Measurements from ENCODE around the gene GFRA4.

The GFRA4 gene

GRCh38 chr20:3670945-3671344, 7.7 kb upstream of the GFRA4 start:
- peaks cover 16% of the 10 kb centered on the region for H3K36me3 ChIP-seq (ENCODE audit: control insufficient read depth, insufficient read depth, low read length, severe bottlenecking)
- H3K4me3 ChIP-seq (ENCODE audit: low read length) = no peak overlapping the region
- H3K27me3 ChIP-seq (replicated peaks; ENCODE audit: control insufficient read depth, insufficient read depth, low read length) = no peaks in the 10 kb centered on the region
- no peaks in the 10 kb centered on the region for H3K4me1 ChIP-seq (ENCODE audit: control insufficient read depth, insufficient read depth, low read length)
- DNase-seq (ENCODE audit: low read depth) = no peak
- no peaks in the 10 kb centered on the region for H3K9me3 ChIP-seq (ENCODE audit: control insufficient read depth, low read length)
- no peak overlapping the region for H3K9ac ChIP-seq (ENCODE audit: low read length)

GRCh38 chr20:3670511-3670910, 7.3 kb upstream of the GFRA4 start:
- Histone ChIP-seq H3K9me3 (ENCODE audit: control insufficient read depth, low read length) (no peaks in the 10 kb centered on the region), H3K9ac (ENCODE audit: low read length) (no peak overlapping the region), H3K27me3 (replicated peaks; ENCODE audit: control insufficient read depth, insufficient read depth, low read length) (no peaks in the 10 kb centered on the region), H3K36me3 (ENCODE audit: control insufficient read depth, insufficient read depth, low read length, severe bottlenecking) (peaks cover 16% of the 10 kb centered on the region), H3K4me1 (ENCODE audit: control insufficient read depth, insufficient read depth, low read length) (no peaks in the 10 kb centered on the region), H3K4me3 (ENCODE audit: low read length) (no peak overlapping the region)
- peak; percentile 31 for DNase-seq (ENCODE audit: low read depth)

DNA sequence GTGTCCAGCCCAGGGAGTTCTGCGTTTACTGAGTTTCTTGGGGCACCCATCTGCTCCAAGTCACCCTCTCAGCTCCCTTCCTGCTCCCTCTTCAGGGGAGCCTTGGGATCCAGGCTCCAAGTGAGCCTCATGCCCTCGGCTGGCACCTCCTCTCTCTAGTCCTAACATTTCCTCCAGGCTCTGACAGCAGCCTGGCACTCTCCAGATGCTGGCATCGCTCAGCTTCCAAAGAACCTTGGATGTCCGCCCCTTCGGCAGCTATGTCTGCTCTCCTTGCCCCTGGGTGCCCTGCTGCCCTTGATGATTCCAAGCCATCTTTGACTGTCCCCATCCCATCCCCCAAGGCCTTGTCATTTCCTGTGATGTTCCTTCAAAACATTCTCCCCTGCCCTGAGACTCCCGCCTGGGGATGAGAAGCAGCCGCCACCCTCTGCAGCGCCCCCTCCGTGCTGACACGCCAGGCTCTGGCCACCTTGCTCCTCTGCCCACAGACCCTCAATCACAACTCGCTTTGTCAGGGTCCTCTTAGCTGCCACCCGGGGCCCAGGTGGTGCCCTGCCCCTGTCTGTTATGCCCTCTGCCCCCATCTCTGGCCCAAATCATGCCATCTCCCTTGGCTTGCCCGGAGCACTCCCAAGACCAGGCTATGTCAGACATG, 6.6 kb upstream of the GFRA4 start:
- Histone ChIP-seq H3K4me3 (ENCODE audit: low read length) (no peak overlapping the region), H3K9ac (ENCODE audit: low read length) (no peak overlapping the region), H3K9me3 (ENCODE audit: control insufficient read depth, low read length) (no peaks in the 10 kb centered on the region), H3K36me3 (ENCODE audit: control insufficient read depth, insufficient read depth, low read length, severe bottlenecking) (peaks cover 16% of the 10 kb centered on the region), H3K4me1 (ENCODE audit: control insufficient read depth, insufficient read depth, low read length) (no peaks in the 10 kb centered on the region), H3K27me3 (replicated peaks; ENCODE audit: control insufficient read depth, insufficient read depth, low read length) (no peaks in the 10 kb centered on the region)
- no peak for DNase-seq (ENCODE audit: low read depth)

DNA sequence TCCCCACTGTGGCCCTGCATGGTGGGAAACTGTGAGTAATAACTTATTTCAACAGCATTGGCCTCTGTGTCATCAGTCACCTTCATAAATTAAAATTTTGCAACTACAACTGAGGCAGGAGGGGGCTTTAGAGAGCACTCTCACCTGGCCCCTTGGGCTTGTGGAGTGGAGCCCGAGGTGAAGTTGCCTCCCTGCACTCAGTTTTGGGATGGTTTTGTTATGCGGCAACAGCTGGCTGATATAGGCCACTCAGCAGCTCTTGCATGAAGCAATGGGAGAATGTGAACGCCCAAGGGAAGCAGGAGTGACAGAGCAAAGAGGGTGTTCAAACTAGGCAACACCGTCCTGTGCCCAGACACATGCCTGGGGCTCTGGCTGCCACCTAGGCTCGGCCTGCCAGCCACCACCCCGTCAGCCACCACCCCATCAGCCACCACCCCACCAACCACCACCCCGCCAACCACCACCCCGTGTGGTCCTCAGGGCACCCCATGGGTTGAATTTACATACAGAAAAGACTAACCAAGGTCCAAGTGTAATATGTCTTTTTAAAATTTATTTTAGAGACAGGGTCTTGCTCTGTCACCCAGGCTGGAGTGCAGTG, 4.3 kb upstream of the GFRA4 start:
- Histone ChIP-seq H3K4me3 (ENCODE audit: low read length) (no peak overlapping the region), H3K9me3 (ENCODE audit: control insufficient read depth, low read length) (no peaks in the 10 kb centered on the region), H3K4me1 (ENCODE audit: control insufficient read depth, insufficient read depth, low read length) (no peaks in the 10 kb centered on the region), H3K27me3 (replicated peaks; ENCODE audit: control insufficient read depth, insufficient read depth, low read length) (peaks cover 4% of the 10 kb centered on the region), H3K36me3 (ENCODE audit: control insufficient read depth, insufficient read depth, low read length, severe bottlenecking) (peaks cover 12% of the 10 kb centered on the region), H3K9ac (ENCODE audit: low read length) (no peak overlapping the region)
- DNase-seq (ENCODE audit: low read depth) = no peak

- Histone ChIP-seq H3K4me1 (ENCODE audit: control insufficient read depth, insufficient read depth, low read length) (no peaks in the 10 kb centered on the region), H3K27me3 (replicated peaks; ENCODE audit: control insufficient read depth, insufficient read depth, low read length) (peaks cover 31% of the 10 kb centered on the region), H3K9me3 (ENCODE audit: control insufficient read depth, low read length) (no peaks in the 10 kb centered on the region), H3K36me3 (ENCODE audit: control insufficient read depth, insufficient read depth, low read length, severe bottlenecking) (no peaks in the 10 kb centered on the region), H3K4me3 (ENCODE audit: low read length) (no peak overlapping the region), H3K9ac (ENCODE audit: low read length) (no peak overlapping the region)
- DNase-seq (ENCODE audit: low read depth) = no peak
These were observed 659 bp upstream of the GFRA4 start for GRCh38 chr20:3663858-3664257.

GRCh38 chr20:3661814-3662665, 1.2 kb downstream of the GFRA4 start:
- Histone ChIP-seq H3K9ac (ENCODE audit: low read length) (no peak overlapping the region), H3K4me1 (ENCODE audit: control insufficient read depth, insufficient read depth, low read length) (no peaks in the 10 kb centered on the region), H3K9me3 (ENCODE audit: control insufficient read depth, low read length) (no peaks in the 10 kb centered on the region), H3K27me3 (replicated peaks; ENCODE audit: control insufficient read depth, insufficient read depth, low read length) (peaks cover 48% of the 10 kb centered on the region), H3K4me3 (ENCODE audit: low read length) (no peak overlapping the region), H3K36me3 (ENCODE audit: control insufficient read depth, insufficient read depth, low read length, severe bottlenecking) (no peaks in the 10 kb centered on the region)
- DNase-seq (ENCODE audit: low read depth) = no peak

DNA sequence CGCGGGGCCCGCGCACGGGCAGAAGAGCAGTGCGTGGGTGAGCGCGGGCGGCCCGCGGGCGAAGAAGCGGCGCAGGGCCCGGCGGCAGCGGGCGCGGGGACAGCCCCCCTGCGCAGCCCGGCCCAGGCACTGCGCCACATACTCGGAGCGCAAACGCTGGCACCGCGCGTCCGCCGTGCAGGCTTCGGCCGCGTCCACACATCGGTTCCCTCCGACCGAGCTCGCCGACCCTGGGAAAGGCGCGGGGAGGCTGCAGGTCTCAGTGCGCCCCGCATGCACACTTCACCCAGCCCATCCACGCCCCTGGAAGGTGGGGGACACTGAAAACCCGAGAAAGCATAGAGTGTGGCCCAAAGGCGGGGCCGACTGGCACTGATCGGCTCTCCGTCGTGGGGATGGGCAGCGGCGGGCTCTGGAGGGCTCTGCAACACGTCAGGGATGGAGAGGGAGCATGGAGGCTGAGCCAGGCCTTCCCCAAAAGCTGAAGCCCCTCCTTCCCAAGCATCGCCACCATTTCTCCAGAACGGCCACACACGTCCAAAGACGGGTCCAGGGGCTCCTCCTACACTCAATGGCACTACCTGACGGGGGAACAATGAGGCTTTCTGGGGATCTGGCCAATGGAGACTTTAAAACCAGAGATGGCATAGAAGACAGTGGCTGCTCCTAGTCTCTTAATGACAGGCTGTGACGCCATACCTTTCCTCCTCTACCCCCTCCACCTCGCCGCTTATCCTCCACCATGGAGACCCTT, 2.0 kb downstream of the GFRA4 start:
- Histone ChIP-seq H3K9ac (ENCODE audit: low read length) (no peak overlapping the region), H3K36me3 (ENCODE audit: control insufficient read depth, insufficient read depth, low read length, severe bottlenecking) (no peaks in the 10 kb centered on the region), H3K4me1 (ENCODE audit: control insufficient read depth, insufficient read depth, low read length) (no peaks in the 10 kb centered on the region), H3K27me3 (replicated peaks; ENCODE audit: control insufficient read depth, insufficient read depth, low read length) (peaks cover 48% of the 10 kb centered on the region), H3K9me3 (ENCODE audit: control insufficient read depth, low read length) (no peaks in the 10 kb centered on the region), H3K4me3 (ENCODE audit: low read length) (no peak overlapping the region)
- peak; percentile 14 for DNase-seq (ENCODE audit: low read depth)

DNA sequence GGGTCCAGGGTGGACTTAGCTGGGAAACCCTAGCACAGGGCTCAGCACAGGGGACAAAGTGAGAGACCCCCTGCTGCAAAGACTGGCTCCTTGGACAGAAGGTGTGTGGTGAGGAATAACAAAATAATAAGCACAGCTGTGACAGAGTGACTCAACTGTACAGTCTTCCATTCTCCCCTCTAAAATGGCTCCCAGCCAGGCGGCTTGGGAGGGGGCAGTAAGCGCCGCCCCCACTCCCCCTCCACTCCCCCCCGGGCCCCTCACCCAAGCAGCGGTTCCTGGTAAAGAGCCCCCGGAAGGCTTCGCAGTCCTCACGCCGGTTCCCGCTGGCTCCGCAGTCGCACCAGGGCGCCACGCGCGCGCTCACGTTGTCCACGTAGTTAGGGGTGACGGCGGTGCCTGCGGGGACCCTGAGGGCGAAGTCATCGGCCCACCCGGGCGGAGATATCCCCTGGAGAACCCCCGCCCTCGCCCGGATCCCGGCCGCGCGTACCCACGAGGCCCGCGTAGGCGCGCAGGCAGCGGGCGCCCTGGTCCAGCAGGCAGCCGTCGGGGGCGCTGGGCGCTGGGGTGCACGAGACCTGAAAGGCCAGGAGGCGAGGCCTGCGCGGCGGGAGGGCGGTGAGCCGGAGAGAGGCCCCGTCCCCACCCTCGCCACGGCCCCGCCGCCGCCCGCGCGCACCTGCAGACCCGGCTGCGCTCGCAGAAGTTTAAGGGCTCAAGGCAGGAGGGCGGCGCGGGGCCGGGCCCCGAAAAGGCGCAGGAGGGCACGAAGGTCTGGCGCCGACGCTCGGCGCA, 2.7 kb downstream of the GFRA4 start:
- Histone ChIP-seq H3K4me3 (ENCODE audit: low read length) (no peak overlapping the region), H3K9ac (ENCODE audit: low read length) (no peak overlapping the region), H3K36me3 (ENCODE audit: control insufficient read depth, insufficient read depth, low read length, severe bottlenecking) (no peaks in the 10 kb centered on the region), H3K9me3 (ENCODE audit: control insufficient read depth, low read length) (no peaks in the 10 kb centered on the region), H3K27me3 (replicated peaks; ENCODE audit: control insufficient read depth, insufficient read depth, low read length) (peaks cover 49% of the 10 kb centered on the region), H3K4me1 (ENCODE audit: control insufficient read depth, insufficient read depth, low read length) (no peaks in the 10 kb centered on the region)
- DNase-seq (ENCODE audit: low read depth) = no peak

DNA sequence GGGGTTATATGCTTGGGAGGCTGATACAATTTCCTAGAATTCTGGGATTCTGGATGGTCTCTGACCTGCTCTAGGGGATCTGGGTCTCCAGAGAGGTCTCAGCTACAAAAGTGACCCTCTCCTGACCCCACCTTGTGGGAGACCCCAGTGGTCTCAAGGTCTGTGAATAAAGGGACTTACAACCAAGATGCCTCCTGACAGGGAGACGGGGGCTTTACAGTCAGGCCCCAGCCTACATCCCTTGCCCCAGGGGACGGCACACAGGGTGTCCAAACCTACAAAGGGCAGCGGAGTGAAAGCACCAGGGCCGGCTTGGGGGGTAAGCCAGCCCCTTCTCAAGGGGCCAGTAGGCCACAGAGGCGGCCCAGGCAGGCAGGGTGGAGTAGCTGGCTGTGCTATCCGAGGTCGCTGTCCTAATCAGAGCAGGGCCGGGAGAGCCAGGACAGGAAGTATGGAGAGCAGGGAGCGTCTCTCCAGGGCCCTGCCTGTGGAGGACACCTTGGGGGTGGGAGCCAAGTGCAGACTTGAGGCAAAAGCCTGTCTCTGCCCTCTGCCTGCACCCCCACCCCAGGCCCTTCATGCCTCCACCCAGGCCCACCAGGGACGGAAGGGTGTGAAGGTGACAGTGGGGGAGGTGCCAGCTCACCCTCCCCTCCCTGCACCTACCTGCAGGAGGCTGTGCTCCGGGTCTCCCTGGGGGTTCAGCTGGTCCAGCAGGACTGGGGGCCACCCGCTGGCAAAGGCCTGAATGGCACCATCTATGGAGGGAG, 3.5 kb downstream of the GFRA4 start:
- Histone ChIP-seq H3K4me1 (ENCODE audit: control insufficient read depth, insufficient read depth, low read length) (no peaks in the 10 kb centered on the region), H3K36me3 (ENCODE audit: control insufficient read depth, insufficient read depth, low read length, severe bottlenecking) (no peaks in the 10 kb centered on the region), H3K4me3 (ENCODE audit: low read length) (no peak overlapping the region), H3K27me3 (replicated peaks; ENCODE audit: control insufficient read depth, insufficient read depth, low read length) (peaks cover 52% of the 10 kb centered on the region), H3K9ac (ENCODE audit: low read length) (no peak overlapping the region), H3K9me3 (ENCODE audit: control insufficient read depth, low read length) (no peaks in the 10 kb centered on the region)
- DNase-seq (ENCODE audit: low read depth) = no peak

All from adipocyte (in vitro differentiated cells).